PC-9 (cell line): Measurements from ENCODE around the gene TTC1.

Experiments
- CTCF ChIP-seq: fragments of 200-600 bp; sonication (generic); conservative IDR thresholded peaks from 2 replicates; pipeline ENCODE4 v1.6.1; 2017; ENCODE audit warnings: mixed run types, antibody characterized with exemption, mild to moderate bottlenecking, moderate library complexity
- EZH2 ChIP-seq: fragments of 200-600 bp; sonication (generic); IDR thresholded peaks from 2 replicates; pipeline ENCODE4 v1.8.0; 2017; ENCODE audit warnings: antibody characterized with exemption, low read depth

GRCh38 chr5:160105686-160106360 lies 96.9 kb downstream of the TTC1 start:
- TF ChIP-seq CTCF (no peak), EZH2 (no peak)
